WERI-Rb-1 (cell line): ENCODE measurements around the gene GPR12.
"Not testable (repeated sequence)": the region's sequence is repeated elsewhere in the genome, so short reads cannot be mapped to it uniquely, and the experiment has no call there.

Experiments used
- DNase-seq: peaks from one replicate; pipeline ENCODE4 v3.0.0-alpha.2; 2020
- H3K27ac ChIP-seq: fragments of 250-450 bp; sonication (Bioruptor Pico); 2 replicates; pipeline ENCODE4 v1.5.1; 2020; ENCODE audit warnings: mild to moderate bottlenecking, moderate library complexity
- H3K27me3 ChIP-seq: fragments of 250-450 bp; sonication (Bioruptor Pico); 2 replicates; pipeline ENCODE4 v1.5.1; 2021; ENCODE audit warnings: mild to moderate bottlenecking, low read depth, moderate library complexity; ENCODE audit not compliant: insufficient read depth, severe bottlenecking
- H3K36me3 ChIP-seq: fragments of 250-450 bp; sonication (Bioruptor Pico); 2 replicates; pipeline ENCODE4 v1.5.1; 2020; ENCODE audit warnings: mild to moderate bottlenecking, moderate library complexity
- H3K4me3 ChIP-seq: 2 replicates; pipeline ENCODE4 v1.5.1; 2011; ENCODE audit warnings: low read depth, mild to moderate bottlenecking, control low read depth, low read length
- H3K9me3 ChIP-seq: fragments of 250-450 bp; sonication (Bioruptor Pico); 2 replicates; pipeline ENCODE4 v1.5.1; 2021; ENCODE audit warnings: mild to moderate bottlenecking, moderate library complexity; ENCODE audit not compliant: severe bottlenecking
- CTCF ChIP-seq: IDR thresholded peaks from 2 replicates; pipeline ENCODE4 v1.5.1; 2011; ENCODE audit warnings: low read depth, mild to moderate bottlenecking, control low read depth, inconsistent platforms, low read length

GPR12 gene

GRCh38 chr13:26742691-26743358 lies 17.8 kb downstream of the GPR12 start:
- no peak for DNase-seq
- Histone ChIP-seq H3K36me3 (no peaks in the 10 kb centered on the region), H3K9me3 (peaks cover 18% of the 10 kb centered on the region), H3K4me3 (no peak overlapping the region), H3K27me3 (no peaks in the 10 kb centered on the region), H3K27ac (no peak overlapping the region)
- no peak for TF ChIP-seq CTCF

- Histone ChIP-seq H3K9me3 (peaks cover 26% of the 10 kb centered on the region), H3K27ac (no peak overlapping the region), H3K27me3 (no peaks in the 10 kb centered on the region), H3K4me3 (no peak overlapping the region), H3K36me3 (no peaks in the 10 kb centered on the region)
- DNase-seq: no peak
- TF ChIP-seq CTCF: no peak
Measured at GRCh38 chr13:26735677-26736076, 24.9 kb downstream of the GPR12 start.

- H3K27ac ChIP-seq: no peak overlapping the region
- H3K4me3 ChIP-seq: no peak overlapping the region
- TF ChIP-seq CTCF: no peak
- H3K36me3 ChIP-seq: no peaks in the 10 kb centered on the region
- no peak for DNase-seq
- no peaks in the 10 kb centered on the region for H3K27me3 ChIP-seq
- peaks cover 4% of the 10 kb centered on the region for H3K9me3 ChIP-seq
Measured at GRCh38 chr13:26727633-26728032, 33.0 kb downstream of the GPR12 start.

- Histone ChIP-seq H3K9me3 (peaks cover 4% of the 10 kb centered on the region), H3K27ac (no peak overlapping the region), H3K4me3 (no peak overlapping the region), H3K27me3 (no peaks in the 10 kb centered on the region), H3K36me3 (no peaks in the 10 kb centered on the region)
- no peak for TF ChIP-seq CTCF
- no peak for DNase-seq
Measured at GRCh38 chr13:26727122-26727521, 33.5 kb downstream of the GPR12 start.

GRCh38 chr13:26726684-26727083 lies 33.9 kb downstream of the GPR12 start:
- no peak for DNase-seq
- H3K27me3 ChIP-seq: no peaks in the 10 kb centered on the region
- TF ChIP-seq CTCF: no peak
- no peak overlapping the region for H3K4me3 ChIP-seq
- no peaks in the 10 kb centered on the region for H3K36me3 ChIP-seq
- H3K9me3 ChIP-seq: peaks cover 4% of the 10 kb centered on the region
- no peak overlapping the region for H3K27ac ChIP-seq

- not testable (repeated sequence) for H3K36me3 ChIP-seq, DNase-seq, H3K27ac ChIP-seq, H3K9me3 ChIP-seq, H3K27me3 ChIP-seq, H3K4me3 ChIP-seq
Measured at GRCh38 chr13:26723620-26724019, 37.0 kb downstream of the GPR12 start.
